GM23338 (cell line): ENCODE data around the gene TMEM245. TPM values are rescaled to one million over a fixed set of nuclear protein-coding genes. Genes with fewer than 3 reads are reported as not detected.

Experiments
- ATAC-seq: fragments of 200-7000 bp; cut with Tn5 transposase; 3 replicates; pipeline ENCODE4 v1.9.1; 2020
- DNase-seq: peaks from one replicate; pipeline ENCODE4 v3.0.0-alpha.2; 2015; ENCODE audit warnings: low spot score
- H2AFZ ChIP-seq: fragments of 200-600 bp; sonication (generic); 2 replicates; pipeline ENCODE4 v1.8.0; 2016; ENCODE audit warnings: antibody characterized with exemption, mild to moderate bottlenecking, moderate library complexity
- H3F3A ChIP-seq: fragments of 200-600 bp; sonication (generic); replicated peaks from 2 replicates; pipeline ENCODE4 v1.8.0; 2017; ENCODE audit warnings: antibody characterized with exemption, mixed run types, low read depth
- H3K27ac ChIP-seq: fragments of 200-600 bp; sonication (generic); 2 replicates; pipeline ENCODE4 v1.6.1; 2016; ENCODE audit warnings: low read depth
- H3K27me3 ChIP-seq: fragments of 200-600 bp; sonication (generic); 2 replicates; pipeline ENCODE4 v1.8.0; 2016; ENCODE audit warnings: mild to moderate bottlenecking, mixed run types, moderate library complexity; ENCODE audit not compliant: insufficient read depth
- H3K36me3 ChIP-seq: fragments of 200-600 bp; sonication (generic); 2 replicates; pipeline ENCODE4 v1.8.0; 2016; ENCODE audit warnings: mild to moderate bottlenecking; ENCODE audit not compliant: insufficient read depth
- H3K4me1 ChIP-seq: fragments of 200-600 bp; sonication (generic); 2 replicates; pipeline ENCODE4 v1.8.0; 2016; ENCODE audit warnings: mild to moderate bottlenecking, moderate library complexity; ENCODE audit not compliant: insufficient read depth
- H3K4me2 ChIP-seq: fragments of 200-600 bp; sonication (generic); 2 replicates; pipeline ENCODE4 v1.7.1; 2017; ENCODE audit warnings: mixed run types
- H3K4me3 ChIP-seq: fragments of 200-600 bp; sonication (generic); 2 replicates; pipeline ENCODE4 v1.6.1; 2016; ENCODE audit warnings: mixed run types
- H3K79me2 ChIP-seq: fragments of 200-600 bp; sonication (generic); replicated peaks from 2 replicates; pipeline ENCODE4 v1.8.0; 2017; ENCODE audit warnings: mild to moderate bottlenecking; ENCODE audit not compliant: insufficient read depth
- H3K9me2 ChIP-seq: fragments of 200-600 bp; sonication (generic); 2 replicates; pipeline ENCODE4 v1.8.0; 2017; ENCODE audit not compliant: insufficient read depth
- H4K20me1 ChIP-seq: fragments of 200-600 bp; sonication (generic); replicated peaks from 2 replicates; pipeline ENCODE4 v1.8.0; 2017; ENCODE audit warnings: mild to moderate bottlenecking; ENCODE audit not compliant: insufficient read depth
- H3K27ac Mint-ChIP-seq: 2 replicates; pipeline ENCODE4 v1.8.0; 2020; ENCODE audit warnings: inconsistent platforms, mild to moderate bottlenecking, moderate library complexity, mixed read lengths
- H3K27me3 Mint-ChIP-seq: 3 replicates; pipeline ENCODE4 v1.8.0; 2022; ENCODE audit warnings: low read depth, mild to moderate bottlenecking, moderate library complexity, mixed read lengths, inconsistent platforms; ENCODE audit not compliant: insufficient read depth, poor library complexity
- H3K36me3 Mint-ChIP-seq: 3 replicates; pipeline ENCODE4 v1.8.0; 2021; ENCODE audit warnings: low read depth, mild to moderate bottlenecking, inconsistent platforms, moderate library complexity, mixed read lengths
- H3K4me1 Mint-ChIP-seq: 3 replicates; pipeline ENCODE4 v1.8.0; 2020; ENCODE audit warnings: mild to moderate bottlenecking, inconsistent platforms, mixed read lengths
- H3K4me3 Mint-ChIP-seq: 3 replicates; pipeline ENCODE4 v1.8.0; 2021; ENCODE audit warnings: moderate library complexity, mild to moderate bottlenecking, inconsistent platforms, mixed read lengths
- H3K9me3 Mint-ChIP-seq: 3 replicates; pipeline ENCODE4 v1.8.0; 2020; ENCODE audit warnings: moderate library complexity, mild to moderate bottlenecking, inconsistent platforms, mixed read lengths
- CREB1 ChIP-seq: fragments of 250-450 bp; sonication (Bioruptor Pico); IDR thresholded peaks from 2 replicates; pipeline ENCODE4 v1.5.0; 2020; ENCODE audit warnings: low read depth, mild to moderate bottlenecking, moderate library complexity
- ETS1 ChIP-seq: IDR thresholded peaks from 2 replicates; pipeline ENCODE4 v1.6.1; 2016; ENCODE audit warnings: antibody characterized with exemption
- EZH2 ChIP-seq: fragments of 200-600 bp; sonication (generic); IDR thresholded peaks from one replicate; pipeline ENCODE4 v1.8.0; 2017; ENCODE audit warnings: antibody characterized with exemption, mild to moderate bottlenecking, low read depth; ENCODE audit not compliant: unreplicated experiment
- EZH2phosphoT487 ChIP-seq: fragments of 200-600 bp; sonication (generic); IDR thresholded peaks from one replicate; pipeline ENCODE4 v1.8.1; 2018; ENCODE audit warnings: antibody characterized with exemption; ENCODE audit not compliant: unreplicated experiment
- JUNB ChIP-seq: IDR thresholded peaks from one replicate; pipeline ENCODE4 v1.6.1; 2016; ENCODE audit warnings: antibody characterized with exemption; ENCODE audit not compliant: unreplicated experiment
- NANOG ChIP-seq: IDR thresholded peaks from 2 replicates; pipeline ENCODE4 v1.6.1; 2016; ENCODE audit warnings: antibody characterized with exemption, borderline replicate concordance
- STAT1 ChIP-seq: IDR thresholded peaks from one replicate; pipeline ENCODE4 v1.6.1; 2016; ENCODE audit warnings: antibody characterized with exemption; ENCODE audit not compliant: unreplicated experiment
- ZNF114 ChIP-seq: fragments of 250-450 bp; sonication (Bioruptor Pico); IDR thresholded peaks from 2 replicates; pipeline ENCODE4 v1.5.0; 2020; ENCODE audit warnings: mild to moderate bottlenecking, moderate library complexity
- ZNF462 ChIP-seq: fragments of 250-450 bp; sonication (Bioruptor Pico); IDR thresholded peaks from 2 replicates; pipeline ENCODE4 v1.5.0; 2020; ENCODE audit warnings: mild to moderate bottlenecking, moderate library complexity
- polyA plus RNA-seq: library from polyadenylated mRNA; unstranded; fragments of >200 nt; fragmentation: Nextera tagmentation; extraction: Ambion mirVana; gene quantifications from 2 replicates; pipeline ENCODE4 v1.2.1, GENCODE V29; 2016
- total RNA-seq: library from RNA; depleted of rRNA; stranded (reverse); fragments of >200 nt; shearing (Covaris generic); gene quantifications from 2 replicates; pipeline ENCODE4 v1.2.3, GENCODE V29; 2014
- TF ChIP-seq, protein P1 (sequence below): IDR thresholded peaks from one replicate; pipeline ENCODE4 v1.6.1; 2018; ENCODE audit warnings: antibody characterized with exemption; ENCODE audit not compliant: unreplicated experiment
- TF ChIP-seq, protein P2 (sequence below), 2 experiments: fragments of 200-600 bp in 1 of 2; sonication (generic) in 1 of 2; conservative IDR thresholded peaks; 2 replicates each; pipeline versions ENCODE4 v1.5.1 to v1.6.1; 2016 to 2017; ENCODE audit warnings: antibody characterized with exemption in 2 of 2, low read depth in 2 of 2, mild to moderate bottlenecking in 2 of 2, moderate library complexity in 1 of 2

Gene TMEM245
- total and polyA plus RNA-seq, 2 experiments from 2014 or later, result 17.3 to 64.1 TPM

- Histone ChIP-seq H3K27me3 (no peaks in the 10 kb centered on the region), H3K36me3 (no peaks in the 10 kb centered on the region), H3F3A (no peaks in the 10 kb centered on the region), H3K4me3 (no peak overlapping the region), H2AFZ (peak overlapping the region; percentile 85; the same call in 1 of the 2 replicates), H3K4me1 (peaks cover 20% of the 10 kb centered on the region), H4K20me1 (peaks cover 9% of the 10 kb centered on the region), H3K9me2 (no peaks in the 10 kb centered on the region), H3K4me2 (no peak overlapping the region), H3K27ac (no peak overlapping the region), H3K79me2 (peaks cover 13% of the 10 kb centered on the region)
- no peak for DNase-seq
- TF ChIP-seq CREB1 (CRISPR knock-in tag) (no peak), EZH2 (no peak), ETS1 (no peak), STAT1 (no peak), NANOG (no peak), EZH2phosphoT487 (no peak), ZNF462 (CRISPR knock-in tag) (no peak), JUNB (no peak), ZNF114 (CRISPR knock-in tag) (no peak)
- TF ChIP-seq, protein P1, sequence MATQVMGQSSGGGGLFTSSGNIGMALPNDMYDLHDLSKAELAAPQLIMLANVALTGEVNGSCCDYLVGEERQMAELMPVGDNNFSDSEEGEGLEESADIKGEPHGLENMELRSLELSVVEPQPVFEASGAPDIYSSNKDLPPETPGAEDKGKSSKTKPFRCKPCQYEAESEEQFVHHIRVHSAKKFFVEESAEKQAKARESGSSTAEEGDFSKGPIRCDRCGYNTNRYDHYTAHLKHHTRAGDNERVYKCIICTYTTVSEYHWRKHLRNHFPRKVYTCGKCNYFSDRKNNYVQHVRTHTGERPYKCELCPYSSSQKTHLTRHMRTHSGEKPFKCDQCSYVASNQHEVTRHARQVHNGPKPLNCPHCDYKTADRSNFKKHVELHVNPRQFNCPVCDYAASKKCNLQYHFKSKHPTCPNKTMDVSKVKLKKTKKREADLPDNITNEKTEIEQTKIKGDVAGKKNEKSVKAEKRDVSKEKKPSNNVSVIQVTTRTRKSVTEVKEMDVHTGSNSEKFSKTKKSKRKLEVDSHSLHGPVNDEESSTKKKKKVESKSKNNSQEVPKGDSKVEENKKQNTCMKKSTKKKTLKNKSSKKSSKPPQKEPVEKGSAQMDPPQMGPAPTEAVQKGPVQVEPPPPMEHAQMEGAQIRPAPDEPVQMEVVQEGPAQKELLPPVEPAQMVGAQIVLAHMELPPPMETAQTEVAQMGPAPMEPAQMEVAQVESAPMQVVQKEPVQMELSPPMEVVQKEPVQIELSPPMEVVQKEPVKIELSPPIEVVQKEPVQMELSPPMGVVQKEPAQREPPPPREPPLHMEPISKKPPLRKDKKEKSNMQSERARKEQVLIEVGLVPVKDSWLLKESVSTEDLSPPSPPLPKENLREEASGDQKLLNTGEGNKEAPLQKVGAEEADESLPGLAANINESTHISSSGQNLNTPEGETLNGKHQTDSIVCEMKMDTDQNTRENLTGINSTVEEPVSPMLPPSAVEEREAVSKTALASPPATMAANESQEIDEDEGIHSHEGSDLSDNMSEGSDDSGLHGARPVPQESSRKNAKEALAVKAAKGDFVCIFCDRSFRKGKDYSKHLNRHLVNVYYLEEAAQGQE, result no peak
- TF ChIP-seq, protein P2, sequence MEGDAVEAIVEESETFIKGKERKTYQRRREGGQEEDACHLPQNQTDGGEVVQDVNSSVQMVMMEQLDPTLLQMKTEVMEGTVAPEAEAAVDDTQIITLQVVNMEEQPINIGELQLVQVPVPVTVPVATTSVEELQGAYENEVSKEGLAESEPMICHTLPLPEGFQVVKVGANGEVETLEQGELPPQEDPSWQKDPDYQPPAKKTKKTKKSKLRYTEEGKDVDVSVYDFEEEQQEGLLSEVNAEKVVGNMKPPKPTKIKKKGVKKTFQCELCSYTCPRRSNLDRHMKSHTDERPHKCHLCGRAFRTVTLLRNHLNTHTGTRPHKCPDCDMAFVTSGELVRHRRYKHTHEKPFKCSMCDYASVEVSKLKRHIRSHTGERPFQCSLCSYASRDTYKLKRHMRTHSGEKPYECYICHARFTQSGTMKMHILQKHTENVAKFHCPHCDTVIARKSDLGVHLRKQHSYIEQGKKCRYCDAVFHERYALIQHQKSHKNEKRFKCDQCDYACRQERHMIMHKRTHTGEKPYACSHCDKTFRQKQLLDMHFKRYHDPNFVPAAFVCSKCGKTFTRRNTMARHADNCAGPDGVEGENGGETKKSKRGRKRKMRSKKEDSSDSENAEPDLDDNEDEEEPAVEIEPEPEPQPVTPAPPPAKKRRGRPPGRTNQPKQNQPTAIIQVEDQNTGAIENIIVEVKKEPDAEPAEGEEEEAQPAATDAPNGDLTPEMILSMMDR (conservative IDR thresholded peaks at IDR 0.05; ENCODE audit: low read depth in 2 of 2), result no peak
- H3K36me3 Mint-ChIP-seq, result peaks cover 3% of the 10 kb centered on the region; the same call in 2 of the 3 replicates
- H3K27me3 Mint-ChIP-seq, result peaks cover 6% of the 10 kb centered on the region
- ATAC-seq, result no peak
- no peak overlapping the region for H3K4me3 Mint-ChIP-seq
- peak overlapping the region; percentile 66; the same call in 1 of the 2 replicates for H3K27ac Mint-ChIP-seq
- peaks cover 24% of the 10 kb centered on the region for H3K4me1 Mint-ChIP-seq
- H3K9me3 Mint-ChIP-seq, result no peaks in the 10 kb centered on the region
Observed at GRCh38 chr9:109122726-109123621, 3.2 kb upstream of the TMEM245 start.
